C4-2B (cell line): ENCODE results near the gene NF2.
"Not testable (repeated sequence)": the region's sequence is repeated elsewhere in the genome, so short reads cannot be mapped to it uniquely, and the experiment has no call there.

Experiments used
- H3K27ac ChIP-seq: fragments of 450-650 bp; 2 replicates; pipeline ENCODE4 v1.5.1; 2017
- CTCF ChIP-seq: fragments of 450-650 bp; conservative IDR thresholded peaks from 2 replicates; pipeline ENCODE4 v1.5.1; 2017; ENCODE audit warnings: mild to moderate bottlenecking
- ZFX ChIP-seq: fragments of 450-650 bp; IDR thresholded peaks from 2 replicates; pipeline ENCODE4 v1.6.1; 2017

Gene NF2

GRCh38 chr22:29587938-29588699, 15.3 kb upstream of the NF2 start:
- no peak for TF ChIP-seq CTCF
- TF ChIP-seq ZFX = no peak
- no peak overlapping the region for H3K27ac ChIP-seq

DNA sequence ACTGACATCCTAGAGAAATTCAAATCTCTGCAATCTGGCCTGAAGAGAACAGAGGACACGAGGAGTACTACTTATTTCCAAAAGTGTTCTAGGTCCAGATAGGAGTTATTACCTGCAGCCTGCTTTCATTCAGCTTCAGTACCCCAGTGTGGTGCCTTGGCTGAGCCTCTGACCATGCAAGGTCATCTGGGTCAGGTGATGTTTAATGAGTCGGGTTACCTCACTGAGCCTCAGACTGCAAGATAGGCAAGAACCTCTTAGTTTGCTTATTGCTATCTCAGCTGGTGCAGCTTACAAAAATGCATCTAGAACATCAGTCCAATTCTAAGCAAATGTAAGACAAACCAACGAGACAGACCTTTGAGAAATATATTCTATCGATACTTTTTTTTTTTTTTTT, 9.5 kb upstream of the NF2 start:
- no peak for TF ChIP-seq CTCF
- no peak for TF ChIP-seq ZFX
- no peak overlapping the region for H3K27ac ChIP-seq

GRCh38 chr22:29594447-29594846, 9.0 kb upstream of the NF2 start:
- not testable (repeated sequence) for H3K27ac ChIP-seq

DNA sequence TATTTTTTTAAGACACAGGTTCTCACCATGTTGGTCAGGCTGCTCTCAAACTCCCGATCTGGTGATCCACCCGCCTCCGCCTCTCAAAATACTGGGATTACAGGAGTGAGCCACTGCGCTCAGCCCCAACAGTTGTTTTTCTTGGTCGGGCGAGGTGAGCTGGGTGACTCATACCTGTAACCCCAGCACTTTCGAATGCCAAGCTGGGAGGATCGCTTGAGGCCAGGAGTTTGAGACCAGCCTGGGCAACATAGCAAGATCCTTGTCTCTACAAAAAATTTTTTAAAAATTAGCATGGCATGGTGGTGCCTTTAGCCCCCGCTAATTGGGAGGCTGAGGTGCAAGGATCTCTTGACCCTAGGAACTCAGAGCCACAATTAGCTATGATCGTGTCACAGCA, 7.0 kb upstream of the NF2 start:
- H3K27ac ChIP-seq = no peak overlapping the region
- TF ChIP-seq CTCF = no peak
- no peak for TF ChIP-seq ZFX

DNA sequence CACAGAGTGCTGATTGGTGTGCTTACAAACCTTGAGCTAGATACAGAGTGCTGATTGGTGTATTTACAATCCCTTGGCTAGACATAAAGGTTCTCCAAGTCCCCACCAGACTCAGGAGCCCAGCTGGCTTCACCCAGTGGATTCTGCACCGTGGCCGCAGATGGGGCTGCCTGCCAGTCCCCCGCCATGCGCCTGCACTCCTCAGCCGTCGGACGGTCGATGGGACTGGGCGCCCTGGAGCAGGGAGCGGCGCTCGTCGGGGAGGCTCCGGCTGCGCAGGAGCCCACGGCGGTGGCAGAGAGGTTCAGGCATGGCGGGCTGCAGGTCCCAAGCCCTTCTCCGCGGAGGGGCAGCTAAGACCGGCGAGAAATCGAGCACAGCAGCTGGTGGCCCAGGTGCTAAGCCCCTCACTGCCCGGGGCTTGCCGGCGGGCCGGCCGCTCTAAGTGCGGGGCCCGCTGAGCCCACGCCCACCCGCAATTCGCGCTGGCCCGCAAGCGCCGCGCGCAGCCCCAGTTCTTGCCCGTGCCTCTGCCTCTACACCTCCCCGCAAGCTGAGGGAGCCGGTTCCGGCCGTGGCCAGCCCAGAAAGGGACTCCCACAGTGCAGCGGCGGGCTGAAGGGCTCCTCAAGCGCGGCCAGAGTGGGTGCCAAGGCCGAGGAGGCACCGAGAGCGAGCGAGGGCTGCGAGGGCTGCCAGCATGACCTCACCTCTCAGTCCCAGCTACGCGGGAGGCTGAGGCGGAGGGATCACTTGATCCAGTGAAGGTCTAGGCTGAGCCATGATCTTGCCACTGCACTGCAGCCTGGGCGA, 5.4 kb upstream of the NF2 start:
- H3K27ac ChIP-seq = not testable (repeated sequence)

GRCh38 chr22:29598684-29599020, 4.8 kb upstream of the NF2 start:
- H3K27ac ChIP-seq = no peak overlapping the region
- TF ChIP-seq ZFX (no peak), CTCF (no peak)

- TF ChIP-seq ZFX = peak; percentile 89
- no peak for TF ChIP-seq CTCF
- peak overlapping the region; percentile 97 for H3K27ac ChIP-seq
Measured at GRCh38 chr22:29604076-29604360, 585 bp downstream of the NF2 start.

DNA sequence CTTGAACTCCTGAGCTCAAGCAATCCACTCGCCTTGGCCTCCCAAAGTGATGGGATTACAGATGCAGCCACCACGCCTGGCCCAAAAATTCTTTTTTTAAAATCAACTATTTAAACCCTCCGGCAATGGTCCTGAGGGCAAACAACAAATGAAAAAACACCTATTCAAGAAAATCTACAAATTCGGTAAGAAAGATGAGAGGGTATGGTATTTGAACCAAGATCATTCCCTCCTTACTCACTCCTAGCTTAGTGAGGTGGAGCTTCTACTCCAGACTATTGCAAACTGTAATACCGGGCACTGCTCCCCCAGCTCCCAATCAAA, 2.1 kb downstream of the NF2 start:
- no peak overlapping the region for H3K27ac ChIP-seq
- TF ChIP-seq ZFX (no peak), CTCF (no peak)
